ENCODE results near the gene PLCB2. TPM values are rescaled to one million over a fixed set of nuclear protein-coding genes. Genes with fewer than 3 reads are reported as not detected.

Gene PLCB2
- total and polyA plus RNA-seq, 4 donors: 7.6 to 21.8 (median 16.5) TPM

- H3K36me3 ChIP-seq (ENCODE audit: control insufficient read depth, insufficient read depth, low read length): no peaks in the 10 kb centered on the region
- peaks cover 3% of the 10 kb centered on the region for H3K27me3 ChIP-seq (ENCODE audit: control insufficient read depth, insufficient read depth, low read length)
- 84% methylated on average over 4 of the region's 5 CpGs for WGBS (ENCODE audit: insufficient coverage)
- H3K27ac ChIP-seq (ENCODE audit: low read depth, low read length): no peak overlapping the region
- no peaks in the 10 kb centered on the region for H3K9me3 ChIP-seq (ENCODE audit: control insufficient read depth, insufficient read depth, low read length)
- no peak for DNase-seq (ENCODE audit: low read depth in 4 of 6, low spot score in 6 of 6)
- H3K4me3 ChIP-seq (ENCODE audit: low read depth, low read length): no peak overlapping the region
- peaks cover 40% of the 10 kb centered on the region for H3K4me1 ChIP-seq (ENCODE audit: control insufficient read depth, insufficient read depth, low read length)
Measured at GRCh38 chr15:40296561-40297230, 11.0 kb downstream of the PLCB2 start.

- no peak for DNase-seq (ENCODE audit: low read depth in 4 of 6, low spot score in 6 of 6)
- WGBS (ENCODE audit: insufficient coverage): 34% methylated on average over 6 of the region's 12 CpGs
- H3K4me3 ChIP-seq (ENCODE audit: low read depth, low read length): no peak overlapping the region
Measured at GRCh38 chr15:40295877-40296560, 11.7 kb downstream of the PLCB2 start.

GRCh38 chr15:40295297-40295696 lies 12.4 kb downstream of the PLCB2 start:
- WGBS (ENCODE audit: insufficient coverage): 88% methylated on average over 1 of the region's 1 CpG
- H3K27ac ChIP-seq (ENCODE audit: low read depth, low read length): no peak overlapping the region
- peaks cover 54% of the 10 kb centered on the region for H3K4me1 ChIP-seq (ENCODE audit: control insufficient read depth, insufficient read depth, low read length)
- DNase-seq (ENCODE audit: low read depth in 4 of 6, low spot score in 6 of 6): no peak
- no peaks in the 10 kb centered on the region for H3K36me3 ChIP-seq (ENCODE audit: control insufficient read depth, insufficient read depth, low read length)
- H3K9me3 ChIP-seq (ENCODE audit: control insufficient read depth, insufficient read depth, low read length): no peaks in the 10 kb centered on the region
- H3K4me3 ChIP-seq (ENCODE audit: low read depth, low read length): no peak overlapping the region
- peaks cover 9% of the 10 kb centered on the region for H3K27me3 ChIP-seq (ENCODE audit: control insufficient read depth, insufficient read depth, low read length)

More at GRCh38 chr15:40295877-40296560, 11.7 kb downstream of the PLCB2 start:
- Histone ChIP-seq H3K9me3 (ENCODE audit: control insufficient read depth, insufficient read depth, low read length) (no peaks in the 10 kb centered on the region), H3K4me1 (ENCODE audit: control insufficient read depth, insufficient read depth, low read length) (peaks cover 47% of the 10 kb centered on the region), H3K27me3 (ENCODE audit: control insufficient read depth, insufficient read depth, low read length) (peaks cover 6% of the 10 kb centered on the region), H3K27ac (ENCODE audit: low read depth, low read length) (no peak overlapping the region), H3K36me3 (ENCODE audit: control insufficient read depth, insufficient read depth, low read length) (no peaks in the 10 kb centered on the region)

- H3K27me3 ChIP-seq (ENCODE audit: control insufficient read depth, insufficient read depth, low read length): peaks cover 11% of the 10 kb centered on the region
- peak in 2 of 6 donors; percentile 83 to 88 for DNase-seq (ENCODE audit: low read depth in 4 of 6, low spot score in 6 of 6)
- WGBS (ENCODE audit: insufficient coverage): 47% methylated on average over 12 of the region's 20 CpGs
- H3K27ac ChIP-seq (ENCODE audit: low read depth, low read length): no peak overlapping the region
- no peaks in the 10 kb centered on the region for H3K36me3 ChIP-seq (ENCODE audit: control insufficient read depth, insufficient read depth, low read length)
- H3K4me1 ChIP-seq (ENCODE audit: control insufficient read depth, insufficient read depth, low read length): peaks cover 57% of the 10 kb centered on the region
- no peak overlapping the region for H3K4me3 ChIP-seq (ENCODE audit: low read depth, low read length)
- H3K9me3 ChIP-seq (ENCODE audit: control insufficient read depth, insufficient read depth, low read length): no peaks in the 10 kb centered on the region
Measured at GRCh38 chr15:40293905-40294895, 13.5 kb downstream of the PLCB2 start.

GRCh38 chr15:40293006-40293405 lies 14.7 kb downstream of the PLCB2 start:
- no peak overlapping the region for H3K27ac ChIP-seq (ENCODE audit: low read depth, low read length)
- no peak overlapping the region for H3K4me3 ChIP-seq (ENCODE audit: low read depth, low read length)
- H3K27me3 ChIP-seq (ENCODE audit: control insufficient read depth, insufficient read depth, low read length): peaks cover 11% of the 10 kb centered on the region
- no peaks in the 10 kb centered on the region for H3K9me3 ChIP-seq (ENCODE audit: control insufficient read depth, insufficient read depth, low read length)
- H3K4me1 ChIP-seq (ENCODE audit: control insufficient read depth, insufficient read depth, low read length): peaks cover 57% of the 10 kb centered on the region
- H3K36me3 ChIP-seq (ENCODE audit: control insufficient read depth, insufficient read depth, low read length): peaks cover 9% of the 10 kb centered on the region
- DNase-seq (ENCODE audit: low read depth in 4 of 6, low spot score in 6 of 6): no peak

GRCh38 chr15:40292246-40292645 lies 15.5 kb downstream of the PLCB2 start:
- H3K27ac ChIP-seq (ENCODE audit: low read depth, low read length): no peak overlapping the region
- WGBS (ENCODE audit: insufficient coverage): 92% methylated on average over 2 of the region's 3 CpGs
- peaks cover 11% of the 10 kb centered on the region for H3K27me3 ChIP-seq (ENCODE audit: control insufficient read depth, insufficient read depth, low read length)
- peaks cover 10% of the 10 kb centered on the region for H3K36me3 ChIP-seq (ENCODE audit: control insufficient read depth, insufficient read depth, low read length)
- no peak for DNase-seq (ENCODE audit: low read depth in 4 of 6, low spot score in 6 of 6)
- H3K9me3 ChIP-seq (ENCODE audit: control insufficient read depth, insufficient read depth, low read length): no peaks in the 10 kb centered on the region
- no peak overlapping the region for H3K4me3 ChIP-seq (ENCODE audit: low read depth, low read length)
- H3K4me1 ChIP-seq (ENCODE audit: control insufficient read depth, insufficient read depth, low read length): peaks cover 57% of the 10 kb centered on the region

GRCh38 chr15:40290918-40291574 lies 16.7 kb downstream of the PLCB2 start:
- no peaks in the 10 kb centered on the region for H3K9me3 ChIP-seq (ENCODE audit: control insufficient read depth, insufficient read depth, low read length)
- 3% methylated on average over 67 of the region's 68 CpGs for WGBS (ENCODE audit: insufficient coverage)
- peaks cover 17% of the 10 kb centered on the region for H3K27me3 ChIP-seq (ENCODE audit: control insufficient read depth, insufficient read depth, low read length)
- peaks cover 12% of the 10 kb centered on the region for H3K36me3 ChIP-seq (ENCODE audit: control insufficient read depth, insufficient read depth, low read length)
- H3K4me3 ChIP-seq (ENCODE audit: low read depth, low read length): peak overlapping the region; percentile 7
- H3K27ac ChIP-seq (ENCODE audit: low read depth, low read length): no peak overlapping the region
- peaks cover 58% of the 10 kb centered on the region for H3K4me1 ChIP-seq (ENCODE audit: control insufficient read depth, insufficient read depth, low read length)
- DNase-seq (ENCODE audit: low read depth in 4 of 6, low spot score in 6 of 6): peak in 2 of 6 donors; percentile 76 to 83

GRCh38 chr15:40290545-40290917 lies 17.2 kb downstream of the PLCB2 start:
- H3K4me3 ChIP-seq (ENCODE audit: low read depth, low read length): no peak overlapping the region
- H3K27ac ChIP-seq (ENCODE audit: low read depth, low read length): no peak overlapping the region
- H3K4me1 ChIP-seq (ENCODE audit: control insufficient read depth, insufficient read depth, low read length): peaks cover 58% of the 10 kb centered on the region
- WGBS (ENCODE audit: insufficient coverage): 15% methylated on average over 10 of the region's 12 CpGs
- DNase-seq (ENCODE audit: low read depth in 4 of 6, low spot score in 6 of 6): peak in 2 of 6 donors; percentile 56 to 67
- peaks cover 13% of the 10 kb centered on the region for H3K36me3 ChIP-seq (ENCODE audit: control insufficient read depth, insufficient read depth, low read length)
- H3K9me3 ChIP-seq (ENCODE audit: control insufficient read depth, insufficient read depth, low read length): no peaks in the 10 kb centered on the region
- H3K27me3 ChIP-seq (ENCODE audit: control insufficient read depth, insufficient read depth, low read length): peaks cover 17% of the 10 kb centered on the region

GRCh38 chr15:40289140-40289775 lies 18.5 kb downstream of the PLCB2 start:
- DNase-seq (ENCODE audit: low read depth in 4 of 6, low spot score in 6 of 6): no peak
- H3K27ac ChIP-seq (ENCODE audit: low read depth, low read length): no peak overlapping the region
- peaks cover 24% of the 10 kb centered on the region for H3K27me3 ChIP-seq (ENCODE audit: control insufficient read depth, insufficient read depth, low read length)
- peaks cover 52% of the 10 kb centered on the region for H3K4me1 ChIP-seq (ENCODE audit: control insufficient read depth, insufficient read depth, low read length)
- 93% methylated on average over 6 of the region's 6 CpGs for WGBS (ENCODE audit: insufficient coverage)
- peaks cover 13% of the 10 kb centered on the region for H3K36me3 ChIP-seq (ENCODE audit: control insufficient read depth, insufficient read depth, low read length)
- no peaks in the 10 kb centered on the region for H3K9me3 ChIP-seq (ENCODE audit: control insufficient read depth, insufficient read depth, low read length)
- no peak overlapping the region for H3K4me3 ChIP-seq (ENCODE audit: low read depth, low read length)
